HG03108 (cell line): ENCODE measurements around the gene NLGN2.
"Not testable (repeated sequence)": the region's sequence is repeated elsewhere in the genome, so short reads cannot be mapped to it uniquely, and the experiment has no call there.

ENCODE experiments used
- ATAC-seq: cut with Tn5 transposase; IDR thresholded peaks from one replicate; pipeline ENCODE4 v1.9.1; 2021; ENCODE audit warnings: moderate library complexity; ENCODE audit not compliant: unreplicated experiment

Gene NLGN2

GRCh38 chr17:7407485-7408251 lies at the start of gene NLGN2:
TSS of gene NLGN2 (plus strand) at chr17:7407845. CDS start at chr17:7408256, 411 bp downstream.
- no peak for ATAC-seq

- no peak for ATAC-seq
These were observed 45.7 kb upstream of the NLGN2 start for GRCh38 chr17:7361906-7362305.

GRCh38 chr17:7363311-7363710 lies 44.3 kb upstream of the NLGN2 start:
- no peak for ATAC-seq

GRCh38 chr17:7365963-7366362 lies 41.7 kb upstream of the NLGN2 start:
- not testable (repeated sequence) for ATAC-seq

GRCh38 chr17:7367083-7367482 lies 40.6 kb upstream of the NLGN2 start:
- no peak for ATAC-seq

- no peak for ATAC-seq
These were observed 39.6 kb upstream of the NLGN2 start for GRCh38 chr17:7367918-7368598.

GRCh38 chr17:7368599-7368994 lies 39.0 kb upstream of the NLGN2 start:
- not testable (repeated sequence) for ATAC-seq

- ATAC-seq: no peak
These were observed 37.8 kb upstream of the NLGN2 start for GRCh38 chr17:7369825-7370224.

GRCh38 chr17:7370853-7371252 lies 36.8 kb upstream of the NLGN2 start:
- ATAC-seq: no peak

GRCh38 chr17:7374353-7374752 lies 33.3 kb upstream of the NLGN2 start:
- ATAC-seq: no peak

GRCh38 chr17:7379134-7379533 lies 28.5 kb upstream of the NLGN2 start:
- no peak for ATAC-seq

- no peak for ATAC-seq
These were observed 27.3 kb upstream of the NLGN2 start for GRCh38 chr17:7380321-7380720.

GRCh38 chr17:7380855-7381683 lies 26.6 kb upstream of the NLGN2 start, which contains the start of gene TNK1:
TSS of gene TNK1 (plus strand) at chr17:7381089. CDS start at chr17:7382927, 1,838 bp downstream.
- ATAC-seq: no peak

- ATAC-seq: no peak
These were observed 24.7 kb upstream of the NLGN2 start for GRCh38 chr17:7382901-7383300.

- ATAC-seq: no peak
These were observed 24.3 kb upstream of the NLGN2 start for GRCh38 chr17:7383371-7383741.

GRCh38 chr17:7383742-7384488 lies 23.7 kb upstream of the NLGN2 start:
- ATAC-seq: peak; percentile 66

- ATAC-seq: no peak
These were observed 23.1 kb upstream of the NLGN2 start for GRCh38 chr17:7384489-7385081.

GRCh38 chr17:7388856-7389255 lies 18.8 kb upstream of the NLGN2 start:
- ATAC-seq: no peak

- no peak for ATAC-seq
These were observed 17.4 kb upstream of the NLGN2 start for GRCh38 chr17:7389924-7390910.
